IPS DF 4.7 (cell line): ENCODE results near the gene AFM.
A peak's percentile ranks its signal among the peaks of the same experiment; 100 is the strongest.
"Not testable (repeated sequence)": the region's sequence is repeated elsewhere in the genome, so short reads cannot be mapped to it uniquely, and the experiment has no call there.

Experiments used
- DNase-seq: peaks from one replicate; pipeline ENCODE4 v3.0.0-alpha.2; 2013; ENCODE audit warnings: low spot score; ENCODE audit errors: extremely low read depth

Gene AFM

GRCh38 chr4:73505567-73505966 is 24.0 kb downstream of the AFM start:
- no peak for DNase-seq

GRCh38 chr4:73507541-73507940 is 26.0 kb downstream of the AFM start:
- DNase-seq, result no peak

GRCh38 chr4:73508651-73509050 is 27.1 kb downstream of the AFM start:
- no peak for DNase-seq

DNA sequence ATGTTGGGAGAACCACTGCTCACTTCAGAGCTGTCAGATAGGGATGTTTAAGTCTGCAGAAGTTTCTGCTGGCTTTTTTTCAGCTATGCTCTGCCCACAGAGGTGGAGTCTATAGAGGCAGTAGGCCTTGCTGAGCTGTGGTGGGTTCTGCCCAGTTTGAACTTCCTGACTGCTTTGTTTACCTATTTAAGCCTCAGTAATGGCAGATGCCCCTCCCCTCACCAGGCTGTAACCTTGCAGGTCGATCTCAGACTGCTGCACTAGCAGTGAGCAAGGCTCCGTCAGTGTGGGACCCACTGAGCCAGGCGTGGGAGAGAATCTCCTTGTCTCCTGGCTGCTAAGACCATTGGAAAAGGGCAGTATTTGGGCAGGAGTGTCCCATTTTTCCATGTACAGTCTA is 36.8 kb downstream of the AFM start:
- DNase-seq, result no peak

- DNase-seq, result peak; percentile 9
Observed at GRCh38 chr4:73520821-73521220, 39.3 kb downstream of the AFM start.

DNA sequence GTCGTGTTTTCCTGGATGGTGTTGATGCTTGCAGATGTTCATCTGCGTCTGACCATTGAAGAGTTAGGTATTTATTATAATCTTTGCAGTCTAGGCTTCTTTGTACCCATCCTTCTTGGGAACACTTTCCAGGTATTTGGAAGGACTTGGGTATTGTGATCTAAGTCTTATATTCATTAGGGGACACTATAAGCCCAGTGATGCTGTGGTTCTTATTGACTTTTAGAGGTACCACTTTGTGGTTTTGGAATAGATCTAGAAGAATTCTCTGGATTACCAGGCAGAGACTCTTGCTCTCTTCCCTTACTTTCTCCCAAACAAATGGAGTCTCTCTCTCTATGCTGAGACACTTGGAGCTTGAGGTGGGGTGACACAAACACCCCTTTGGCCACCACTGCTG is 41.6 kb downstream of the AFM start:
- DNase-seq, result no peak

DNA sequence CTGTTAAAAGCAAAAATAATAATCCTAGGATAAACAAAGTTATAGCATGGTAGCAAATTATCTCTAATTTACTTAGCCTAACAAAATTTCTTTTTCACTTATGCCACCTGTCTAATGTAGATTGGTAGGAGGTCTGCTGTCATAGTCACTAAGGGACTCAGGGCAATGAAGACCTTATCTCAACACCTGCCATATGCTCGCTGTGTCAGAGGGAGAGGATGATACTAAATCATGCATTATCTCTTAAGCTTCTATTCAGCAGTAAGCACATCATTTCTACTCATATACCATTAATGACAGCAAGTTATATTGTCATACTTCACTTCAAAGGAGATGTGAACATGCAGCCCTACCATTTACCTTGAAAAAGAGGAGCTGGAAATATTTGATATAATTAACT is 44.1 kb downstream of the AFM start:
- no peak for DNase-seq

DNA sequence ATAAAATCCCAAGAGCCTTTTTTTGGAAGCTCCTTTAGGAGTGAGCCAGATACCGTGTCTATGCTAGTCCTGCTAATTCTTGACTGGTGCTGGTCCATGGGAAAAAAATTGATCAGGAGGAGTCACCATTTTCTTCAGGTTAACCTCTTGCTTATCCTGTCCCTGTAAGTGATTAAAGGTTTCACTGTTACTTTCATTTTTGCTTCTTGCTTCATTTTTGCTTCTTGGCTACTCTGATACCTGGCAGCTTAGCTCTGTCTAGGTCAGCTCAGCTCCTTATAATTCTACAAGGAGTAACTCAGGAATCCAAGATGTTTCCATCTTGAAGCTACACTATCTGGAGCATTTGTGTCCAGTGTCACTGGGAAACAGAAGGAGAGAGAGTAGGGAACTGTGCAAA is 45.7 kb downstream of the AFM start:
- no peak for DNase-seq

DNA sequence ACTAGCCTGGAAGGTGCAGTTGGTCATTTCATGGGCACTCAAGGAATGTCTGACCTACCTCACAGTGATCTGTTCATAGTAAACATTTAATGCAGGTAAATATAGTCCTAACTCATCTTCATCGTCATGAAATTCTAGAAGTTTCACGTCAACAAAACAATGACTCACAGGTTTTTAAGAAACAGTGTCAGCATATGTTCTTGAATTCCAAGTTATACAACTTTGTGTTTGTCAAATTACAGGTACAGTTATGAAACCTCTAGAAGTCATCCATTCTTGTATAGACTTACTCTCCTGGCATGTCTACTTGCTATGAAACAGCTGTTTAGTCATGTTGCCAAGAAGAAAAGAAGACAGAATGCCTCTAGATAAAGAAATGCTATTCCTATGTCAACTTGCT is 46.6 kb downstream of the AFM start:
- no peak for DNase-seq

DNA sequence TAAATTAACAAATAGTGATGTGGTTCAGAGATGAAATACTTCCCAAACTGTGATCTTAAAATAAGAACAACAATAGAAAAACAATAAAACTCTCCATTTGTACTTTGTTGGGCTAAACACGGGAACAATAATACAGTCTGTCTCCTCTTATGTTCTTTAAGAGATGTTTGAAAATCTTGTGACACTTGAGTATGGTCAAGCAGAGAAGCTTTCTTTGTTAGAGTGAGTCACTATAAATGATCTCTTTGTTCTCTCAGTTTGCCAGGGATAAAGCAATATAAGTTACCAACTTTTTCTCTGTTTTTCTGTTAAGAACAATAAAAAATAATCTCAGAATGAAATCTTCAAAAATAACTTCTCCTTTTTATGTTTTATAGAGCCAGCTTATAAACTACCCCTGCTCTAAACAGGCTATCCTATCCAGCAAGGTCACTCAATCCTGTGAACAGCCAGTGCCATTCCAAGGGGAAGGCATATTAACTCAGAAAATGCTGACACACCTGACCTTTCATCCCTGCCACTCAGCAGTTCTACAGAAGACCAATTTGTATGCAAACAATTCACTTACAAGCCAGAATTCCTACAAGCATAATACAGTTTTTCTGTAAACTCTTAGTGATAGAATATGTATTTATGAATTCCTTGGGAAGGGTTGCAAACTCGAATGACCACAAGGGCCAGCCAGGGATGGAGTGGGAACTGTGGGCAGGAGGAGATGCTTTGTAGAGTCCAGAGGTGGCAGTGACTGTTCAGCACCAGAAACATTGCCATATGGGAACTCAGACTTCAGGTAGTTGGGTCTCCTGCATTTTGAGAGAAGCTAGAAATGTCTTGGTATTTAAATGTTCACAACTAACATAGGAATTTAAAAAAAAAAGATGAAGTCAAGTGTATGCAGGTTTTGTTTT is 52.2 kb downstream of the AFM start:
- no peak for DNase-seq

DNA sequence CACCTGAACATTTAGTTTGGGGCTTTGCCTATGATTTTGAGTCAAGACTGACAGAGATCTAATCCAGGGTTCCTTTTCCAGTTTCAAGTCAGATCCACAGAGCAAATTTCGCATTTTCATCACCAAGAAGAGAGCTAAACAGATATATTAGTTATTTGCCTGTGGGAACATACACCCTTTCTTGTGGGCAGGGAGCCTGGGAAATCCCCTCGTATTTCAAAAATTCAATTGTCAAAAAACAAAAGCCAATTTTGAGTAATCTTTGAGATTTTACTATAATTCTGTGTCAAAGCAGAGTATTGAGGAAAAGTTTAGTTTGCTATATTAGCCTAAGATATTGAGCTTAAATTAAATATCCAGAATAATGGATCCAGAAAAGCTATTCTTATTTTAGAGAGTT is 56.6 kb downstream of the AFM start:
- DNase-seq, result no peak

DNA sequence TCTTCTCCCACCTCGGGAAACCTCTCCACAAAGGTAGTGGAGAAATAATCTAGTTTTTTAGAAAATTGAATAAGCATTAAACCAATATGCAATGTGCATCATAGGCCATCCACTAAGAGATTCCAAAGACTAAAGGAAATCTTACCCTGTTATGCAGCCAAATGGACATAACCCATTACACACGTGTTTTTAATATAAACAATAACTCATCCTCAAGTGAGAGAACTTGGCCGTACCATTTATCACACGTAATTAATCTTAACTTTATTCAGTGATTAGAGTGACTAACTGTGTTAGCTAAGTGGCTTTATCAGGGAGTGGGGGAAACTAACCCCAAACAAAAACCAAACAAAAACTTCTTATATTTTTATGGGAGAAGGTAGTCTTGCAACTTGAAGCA is 57.8 kb downstream of the AFM start:
- no peak for DNase-seq

- no peak for DNase-seq
Observed at GRCh38 chr4:73540826-73541225, 59.3 kb downstream of the AFM start.

DNA sequence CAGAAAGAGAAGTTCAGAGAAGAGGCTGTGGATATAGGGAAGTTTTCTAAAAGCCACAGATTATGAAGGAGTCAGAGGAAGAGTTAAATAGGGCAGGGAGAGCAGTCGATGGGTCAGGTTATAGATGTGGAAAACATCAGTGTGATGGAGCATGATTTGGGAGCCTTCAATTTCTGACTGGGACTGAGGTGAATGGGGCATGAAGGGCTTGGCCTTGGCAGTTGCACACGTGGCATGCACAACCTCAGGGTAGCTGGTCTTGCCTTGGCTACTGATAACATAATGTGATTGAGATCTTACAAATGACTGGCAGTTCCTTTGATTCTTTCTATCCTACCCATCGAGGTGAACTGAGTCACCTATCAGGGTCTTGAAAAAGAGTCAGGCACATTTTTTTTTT is 59.7 kb downstream of the AFM start:
- DNase-seq, result no peak

DNA sequence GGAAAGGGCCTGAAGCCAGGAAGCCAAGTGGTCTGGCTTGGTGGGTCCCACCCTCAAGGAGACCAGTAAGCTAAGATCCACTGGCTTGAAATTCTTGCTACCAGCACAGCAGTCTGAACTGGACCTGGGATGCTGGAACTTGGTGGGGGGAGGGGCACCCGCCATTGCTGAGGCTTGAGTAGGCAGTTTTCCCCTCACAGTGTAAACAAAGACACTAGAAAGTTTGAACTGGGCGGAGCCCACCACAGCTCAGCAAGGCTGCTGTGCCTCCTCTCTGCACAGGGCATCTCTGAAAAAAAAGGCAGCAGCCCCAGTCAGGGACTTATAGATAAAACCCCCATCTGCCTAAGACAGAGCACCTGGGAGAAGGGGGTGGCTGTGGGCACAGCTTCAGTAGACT is 63.1 kb downstream of the AFM start:
- DNase-seq, result no peak

- DNase-seq, result not testable (repeated sequence)
Observed at GRCh38 chr4:73550865-73551264, 69.3 kb downstream of the AFM start.
